Prostate gland (tissue), 2 donors: ENCODE data around the gene C6orf89. TPM values are rescaled to one million over a fixed set of nuclear protein-coding genes. Genes with fewer than 3 reads are reported as not detected.

Experiments used
- DNase-seq: peaks from one replicate; pipeline ENCODE4 v3.0.0-alpha.2; 2019; ENCODE audit warnings: low spot score
- H3K27ac ChIP-seq, 2 donors: fragments of 200-600 bp; sonication (generic); 2 replicates each; pipeline ENCODE4 v1.5.1; 2017 to 2019
- H3K27me3 ChIP-seq: fragments of 200-600 bp; sonication (generic); replicated peaks from 2 replicates; pipeline ENCODE4 v1.5.1; 2019; ENCODE audit not compliant: insufficient read depth
- H3K36me3 ChIP-seq, 2 donors: fragments of 200-600 bp; sonication (generic); 1 replicate in 1 of 2; 2 replicates in 1 of 2; pipeline versions ENCODE4 v1.5.1 to v1.8.1; 2017 to 2019
- H3K4me1 ChIP-seq: fragments of 200-600 bp; sonication (generic); replicated peaks from 2 replicates; pipeline ENCODE4 v1.5.1; 2019
- H3K4me3 ChIP-seq, 2 donors: fragments of 200-600 bp; sonication (generic); 2 replicates each; pipeline ENCODE4 v1.5.1; 2017 to 2019
- H3K9me3 ChIP-seq: fragments of 200-600 bp; sonication (generic); 2 replicates; pipeline ENCODE4 v1.5.1; 2017
- CTCF ChIP-seq, 4 experiments: fragments of 200-600 bp in 2 of 4; fragments of 450-650 bp in 2 of 4; sonication (generic) in 2 of 4; IDR thresholded peaks; 1 replicate in 3 of 4; 2 replicates in 1 of 4; pipeline ENCODE4 v1.5.1; 2016 to 2019; ENCODE audit warnings: antibody characterized with exemption in 4 of 4, mild to moderate bottlenecking in 2 of 4, moderate library complexity in 2 of 4
- POLR2A ChIP-seq: fragments of 450-650 bp; IDR thresholded peaks from one replicate; pipeline ENCODE4 v1.6.1; 2016; ENCODE audit warnings: antibody characterized with exemption, mild to moderate bottlenecking
- POLR2AphosphoS5 ChIP-seq: sonication (generic); formaldehyde crosslinking; IDR thresholded peaks from one replicate; pipeline ENCODE4 v1.6.1; 2017; ENCODE audit warnings: antibody characterized with exemption
- whole genome bisulfite sequencing: methylation state at CpG from one replicate; pipeline ENCODE4 v1.1.5; 2018; 5-methylcytosine and 5-hydroxymethylcytosine counted together
- intact Hi-C: fragments of 100-400 bp; cut with DNase I; formaldehyde crosslinking; loops from one replicate; pipeline ENCODE4 v1.14.2; 2022
- total RNA-seq, 2 donors: library from RNA; depleted of rRNA; stranded (reverse); fragments of >200 nt; gene quantifications; one replicate each; pipeline ENCODE4 v1.1.0, GENCODE V29; 2016

C6orf89 gene
- total RNA-seq, 2 donors from 2014 or later: 54.9 to 96.9 TPM

- DNase-seq: no peak
- Histone ChIP-seq H3K27ac (no peak overlapping the region), H3K36me3 (no peaks in the 10 kb centered on the region), H3K9me3 (no peaks in the 10 kb centered on the region), H3K4me3 (no peak overlapping the region), H3K27me3 (no peaks in the 10 kb centered on the region), H3K4me1 (peaks cover 9% of the 10 kb centered on the region)
- 76% methylated on average over 4 of the region's 4 CpGs for WGBS
- intact Hi-C loops: loop anchor here (10.0 kb wide), 1 partner anchor 228 kb away; no protein-coding TSS in a partner anchor
- no peak for TF ChIP-seq CTCF (IDR thresholded peaks at IDR 0.05)
- no peak for TF ChIP-seq POLR2AphosphoS5
- TF ChIP-seq POLR2A: no peak
Measured at GRCh38 chr6:36843170-36843569, 42.6 kb upstream of the C6orf89 start.

- no peaks in the 10 kb centered on the region for H3K9me3 ChIP-seq
- H3K27ac ChIP-seq: no peak overlapping the region
- H3K4me1 ChIP-seq: peaks cover 9% of the 10 kb centered on the region
- H3K4me3 ChIP-seq: no peak overlapping the region
- 79% methylated on average over 19 of the region's 19 CpGs for WGBS
- TF ChIP-seq POLR2AphosphoS5: no peak
- TF ChIP-seq CTCF (IDR thresholded peaks at IDR 0.05): no peak
- no peak for TF ChIP-seq POLR2A
- DNase-seq: no peak
- H3K36me3 ChIP-seq: no peaks in the 10 kb centered on the region
- intact Hi-C loops: loop anchor here (10.0 kb wide), 1 partner anchor 230 kb away; no protein-coding TSS in a partner anchor
- H3K27me3 ChIP-seq: no peaks in the 10 kb centered on the region
Measured at GRCh38 chr6:36844232-36845170, 41.3 kb upstream of the C6orf89 start.

GRCh38 chr6:36845233-36845632, 40.5 kb upstream of the C6orf89 start:
- TF ChIP-seq CTCF (IDR thresholded peaks at IDR 0.05) (no peak), POLR2A (no peak), POLR2AphosphoS5 (no peak)
- H3K4me1 ChIP-seq: peaks cover 6% of the 10 kb centered on the region
- 98% methylated on average over 4 of the region's 4 CpGs for WGBS
- no peak overlapping the region for H3K27ac ChIP-seq
- no peaks in the 10 kb centered on the region for H3K9me3 ChIP-seq
- intact Hi-C loops: loop anchor here (10.0 kb wide), 1 partner anchor 230 kb away; no protein-coding TSS in a partner anchor
- H3K4me3 ChIP-seq: no peak overlapping the region
- no peaks in the 10 kb centered on the region for H3K27me3 ChIP-seq
- H3K36me3 ChIP-seq: no peaks in the 10 kb centered on the region
- no peak for DNase-seq

GRCh38 chr6:36847152-36847551, 38.6 kb upstream of the C6orf89 start:
- no peak overlapping the region for H3K27ac ChIP-seq
- intact Hi-C loops: loop anchor here (10.0 kb wide), 1 partner anchor 232 kb away; no protein-coding TSS in a partner anchor
- no peak for DNase-seq
- H3K27me3 ChIP-seq: no peaks in the 10 kb centered on the region
- 98% methylated on average over 4 of the region's 4 CpGs for WGBS
- H3K4me3 ChIP-seq: no peak overlapping the region
- no peaks in the 10 kb centered on the region for H3K36me3 ChIP-seq
- H3K4me1 ChIP-seq: no peaks in the 10 kb centered on the region
- no peaks in the 10 kb centered on the region for H3K9me3 ChIP-seq
- TF ChIP-seq POLR2A: no peak
- no peak for TF ChIP-seq POLR2AphosphoS5
- TF ChIP-seq CTCF (IDR thresholded peaks at IDR 0.05): no peak
